Keratinocyte (primary cell): ENCODE results near the gene A2M. TPM values are rescaled to one million over a fixed set of nuclear protein-coding genes. Genes with fewer than 3 reads are reported as not detected.

Source experiments
- DNase-seq: peaks from one replicate; pipeline ENCODE4 v3.0.0-alpha.2; 2011; ENCODE audit warnings: low read depth, missing footprints, low spot score
- FAIRE-seq: peaks from 2 replicates; lab custom pipeline; 2011; peaks lifted over from hg19 to GRCh38; lab: Jason Lieb, UNC
- H2AFZ ChIP-seq: 2 replicates; pipeline ENCODE4 v1.6.0; 2012; ENCODE audit warnings: low read length, control low read depth, inconsistent platforms; ENCODE audit not compliant: control insufficient read depth
- H3K27ac ChIP-seq: 2 replicates; pipeline ENCODE4 v1.5.1; 2011; ENCODE audit warnings: low read length; ENCODE audit not compliant: control insufficient read depth, insufficient read depth
- H3K27me3 ChIP-seq: 3 replicates; pipeline ENCODE4 v1.6.0; 2011; ENCODE audit warnings: low read length; ENCODE audit not compliant: control insufficient read depth, insufficient read depth; ENCODE audit errors: extremely low read depth
- H3K36me3 ChIP-seq, 2 experiments: 2 replicates in 1 of 2; 3 replicates in 1 of 2; pipeline ENCODE4 v1.5.1; 2011; ENCODE audit warnings: low read length in 2 of 2, mild to moderate bottlenecking in 1 of 2; ENCODE audit not compliant: control insufficient read depth in 2 of 2, insufficient read depth in 2 of 2; ENCODE audit errors: extremely low read depth in 1 of 2
- H3K4me1 ChIP-seq: 3 replicates; pipeline ENCODE4 v1.5.1; 2011; ENCODE audit warnings: low read length; ENCODE audit not compliant: control insufficient read depth, insufficient read depth; ENCODE audit errors: extremely low read depth
- H3K4me2 ChIP-seq: 3 replicates; pipeline ENCODE4 v1.6.0; 2011; ENCODE audit warnings: low read depth, low read length; ENCODE audit not compliant: control insufficient read depth, insufficient read depth; ENCODE audit errors: extremely low read depth
- H3K4me3 ChIP-seq, 3 experiments: fragments of 200-600 bp in 1 of 3; sonication (generic) in 1 of 3; 2 replicates in 2 of 3; 3 replicates in 1 of 3; pipeline ENCODE4 v1.5.1; 2011 to 2016; ENCODE audit warnings: low read length in 3 of 3, mild to moderate bottlenecking in 3 of 3, control low read depth in 2 of 3, inconsistent platforms in 1 of 3, low read depth in 1 of 3, mixed read lengths in 1 of 3, mixed run types in 1 of 3, moderate library complexity in 1 of 3; ENCODE audit not compliant: control insufficient read depth in 2 of 3, insufficient read depth in 2 of 3; ENCODE audit errors: extremely low read depth in 1 of 3
- H3K79me2 ChIP-seq: 2 replicates; pipeline ENCODE4 v1.6.0; 2012; ENCODE audit warnings: low read length; ENCODE audit not compliant: control insufficient read depth, insufficient read depth
- H3K9ac ChIP-seq: 3 replicates; pipeline ENCODE4 v1.6.0; 2011; ENCODE audit warnings: low read length; ENCODE audit not compliant: control insufficient read depth, insufficient read depth; ENCODE audit errors: extremely low read depth
- H3K9me1 ChIP-seq: 3 replicates; pipeline ENCODE4 v1.6.0; 2011; ENCODE audit warnings: low read length; ENCODE audit not compliant: control insufficient read depth, insufficient read depth; ENCODE audit errors: extremely low read depth
- H3K9me3 ChIP-seq: 2 replicates; pipeline ENCODE4 v1.5.1; 2012; ENCODE audit warnings: low read depth, low read length; ENCODE audit not compliant: control insufficient read depth
- H4K20me1 ChIP-seq: 3 replicates; pipeline ENCODE4 v1.6.0; 2011; ENCODE audit warnings: low read length; ENCODE audit not compliant: control insufficient read depth, insufficient read depth; ENCODE audit errors: extremely low read depth
- EZH2 ChIP-seq: IDR thresholded peaks from one replicate; pipeline ENCODE4 v1.6.1; 2012; ENCODE audit warnings: inconsistent platforms, mild to moderate bottlenecking, low read length, moderate library complexity
- dilution Hi-C: fragments of 300-500 bp; cut with MboI; formaldehyde crosslinking; loops from one replicate; pipeline ENCODE4 v1.7.0; 2020; ENCODE audit warnings: low sequenced_read_pairs; ENCODE audit not compliant: extremely low pct_ligation_motif_present
- polyA plus RNA-seq, 5 experiments: library from polyadenylated mRNA; depleted of rRNA in 3 of 5; stranded (reverse) in 3 of 5; stranded (forward) in 1 of 5; unstranded in 1 of 5; fragments of >200 nt; gene quantifications; 1 replicate in 1 of 5; 2 replicates in 3 of 5; 3 replicates in 1 of 5; pipeline versions ENCODE4 v1.2.1 to v1.2.3, GENCODE V29; 2011 to 2012; ENCODE audit warnings: missing spikeins in 2 of 5, low read depth in 1 of 5, low replicate concordance in 1 of 5
- TF ChIP-seq, protein P1 (sequence below), 3 experiments: IDR thresholded peaks in 1 of 3; conservative IDR thresholded peaks in 1 of 3; optimal IDR thresholded peaks in 1 of 3; 2 replicates in 2 of 3; 3 replicates in 1 of 3; pipeline versions ENCODE3 to v1.5.1; 2011; ENCODE audit warnings: low read length in 3 of 3, mild to moderate bottlenecking in 3 of 3, moderate library complexity in 2 of 3, control low read depth in 1 of 3, inconsistent platforms in 1 of 3; ENCODE audit not compliant: insufficient read depth in 2 of 3; ENCODE audit errors: extremely low read depth in 1 of 3

A2M gene
- polyA plus RNA-seq, 1 donor (not counting 4 experiments of a cell fraction or from before 2014, with no cell fraction given) = 0.49 TPM

DNA sequence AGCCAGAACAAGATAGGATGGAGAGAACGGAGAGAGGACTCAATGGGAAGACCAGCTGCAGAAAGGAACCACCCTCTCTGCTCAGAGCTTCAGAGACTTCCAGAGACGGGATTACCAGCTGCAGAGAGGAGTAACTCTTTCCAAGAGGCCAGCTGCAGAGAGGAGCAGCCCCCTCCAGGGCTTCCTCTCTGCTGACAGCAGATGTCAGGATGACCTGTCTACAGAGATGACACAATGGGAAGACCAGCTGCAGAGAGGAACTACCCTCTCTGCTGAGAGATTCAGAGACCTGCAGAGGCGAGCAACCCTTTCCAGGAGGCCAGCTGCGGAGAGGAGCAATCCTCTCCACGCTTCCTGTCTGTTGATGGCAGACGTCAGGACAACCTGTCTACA is 64.6 kb downstream of the A2M start:
- no peak overlapping the region for H3K27ac ChIP-seq
- H3K4me3 ChIP-seq = no peak overlapping the region
- dilution Hi-C loops = no loop called here
- no peaks in the 10 kb centered on the region for H4K20me1 ChIP-seq
- no peak for TF ChIP-seq EZH2
- TF ChIP-seq, protein P1, sequence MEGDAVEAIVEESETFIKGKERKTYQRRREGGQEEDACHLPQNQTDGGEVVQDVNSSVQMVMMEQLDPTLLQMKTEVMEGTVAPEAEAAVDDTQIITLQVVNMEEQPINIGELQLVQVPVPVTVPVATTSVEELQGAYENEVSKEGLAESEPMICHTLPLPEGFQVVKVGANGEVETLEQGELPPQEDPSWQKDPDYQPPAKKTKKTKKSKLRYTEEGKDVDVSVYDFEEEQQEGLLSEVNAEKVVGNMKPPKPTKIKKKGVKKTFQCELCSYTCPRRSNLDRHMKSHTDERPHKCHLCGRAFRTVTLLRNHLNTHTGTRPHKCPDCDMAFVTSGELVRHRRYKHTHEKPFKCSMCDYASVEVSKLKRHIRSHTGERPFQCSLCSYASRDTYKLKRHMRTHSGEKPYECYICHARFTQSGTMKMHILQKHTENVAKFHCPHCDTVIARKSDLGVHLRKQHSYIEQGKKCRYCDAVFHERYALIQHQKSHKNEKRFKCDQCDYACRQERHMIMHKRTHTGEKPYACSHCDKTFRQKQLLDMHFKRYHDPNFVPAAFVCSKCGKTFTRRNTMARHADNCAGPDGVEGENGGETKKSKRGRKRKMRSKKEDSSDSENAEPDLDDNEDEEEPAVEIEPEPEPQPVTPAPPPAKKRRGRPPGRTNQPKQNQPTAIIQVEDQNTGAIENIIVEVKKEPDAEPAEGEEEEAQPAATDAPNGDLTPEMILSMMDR (optimal IDR thresholded peaks at IDR 0.05 in 1 of 3, IDR thresholded peaks at IDR 0.05 in 1 of 3, conservative IDR thresholded peaks at IDR 0.05 in 1 of 3; ENCODE audit: extremely low read depth in 1 of 3, insufficient read depth in 2 of 3, low read length in 3 of 3) = no peak
- no peaks in the 10 kb centered on the region for H3K4me1 ChIP-seq
- H2AFZ ChIP-seq = no peak overlapping the region
- peaks cover 4% of the 10 kb centered on the region for H3K27me3 ChIP-seq
- no peak overlapping the region for H3K9ac ChIP-seq
- DNase-seq (no peak), FAIRE-seq (no peak)
- no peaks in the 10 kb centered on the region for H3K79me2 ChIP-seq
- no peak overlapping the region for H3K4me2 ChIP-seq
- no peaks in the 10 kb centered on the region for H3K9me1 ChIP-seq
- H3K9me3 ChIP-seq = no peaks in the 10 kb centered on the region
- H3K36me3 ChIP-seq = no peaks in the 10 kb centered on the region

DNA sequence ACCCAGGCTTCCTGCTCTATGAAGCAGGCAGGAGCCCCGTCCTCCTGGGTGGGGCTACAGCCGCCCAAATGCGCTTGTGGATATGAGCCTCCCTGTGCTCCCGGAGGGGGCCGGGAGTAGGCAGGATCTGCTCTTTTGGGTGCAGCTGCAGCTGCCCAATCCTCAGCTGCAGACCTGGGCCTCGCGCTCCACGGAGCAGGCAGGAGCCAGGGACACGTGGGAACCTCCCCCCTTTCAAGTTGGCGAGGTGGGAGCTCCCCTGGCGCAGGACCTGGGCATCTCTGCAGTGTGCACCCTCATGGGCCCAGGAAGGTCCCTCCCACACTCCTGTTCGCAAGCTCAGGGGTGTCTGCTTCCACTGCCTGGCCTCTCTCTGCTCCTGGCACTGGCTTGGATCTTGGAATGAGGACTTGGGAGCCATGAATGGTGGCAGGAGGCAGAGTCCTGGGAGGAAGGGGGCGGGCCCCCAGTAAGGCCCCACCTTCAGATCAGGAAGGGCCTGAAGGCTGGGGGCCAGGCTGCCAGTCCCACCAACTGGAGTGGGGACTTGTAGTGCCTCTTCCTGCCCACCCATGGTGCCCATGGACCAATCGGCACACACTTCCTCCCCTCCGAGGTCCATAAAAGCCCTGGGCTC is 65.1 kb downstream of the A2M start:
- H3K4me1 ChIP-seq = no peaks in the 10 kb centered on the region
- H3K27ac ChIP-seq = no peak overlapping the region
- no peak overlapping the region for H3K4me2 ChIP-seq
- H3K79me2 ChIP-seq = no peaks in the 10 kb centered on the region
- no peak overlapping the region for H2AFZ ChIP-seq
- no peaks in the 10 kb centered on the region for H3K9me1 ChIP-seq
- dilution Hi-C loops = no loop called here
- no peak overlapping the region for H3K4me3 ChIP-seq
- H3K9ac ChIP-seq = no peak overlapping the region
- DNase-seq (no peak), FAIRE-seq (no peak)
- TF ChIP-seq, protein P1 (optimal IDR thresholded peaks at IDR 0.05 in 1 of 3, IDR thresholded peaks at IDR 0.05 in 1 of 3, conservative IDR thresholded peaks at IDR 0.05 in 1 of 3; ENCODE audit: extremely low read depth in 1 of 3, insufficient read depth in 2 of 3, low read length in 3 of 3) = no peak
- no peak for TF ChIP-seq EZH2
- no peaks in the 10 kb centered on the region for H3K36me3 ChIP-seq
- no peaks in the 10 kb centered on the region for H4K20me1 ChIP-seq
- peaks cover 4% of the 10 kb centered on the region for H3K27me3 ChIP-seq
- H3K9me3 ChIP-seq = no peaks in the 10 kb centered on the region
